ENCODE results near the gene FAM163B.

Gene FAM163B

DNA sequence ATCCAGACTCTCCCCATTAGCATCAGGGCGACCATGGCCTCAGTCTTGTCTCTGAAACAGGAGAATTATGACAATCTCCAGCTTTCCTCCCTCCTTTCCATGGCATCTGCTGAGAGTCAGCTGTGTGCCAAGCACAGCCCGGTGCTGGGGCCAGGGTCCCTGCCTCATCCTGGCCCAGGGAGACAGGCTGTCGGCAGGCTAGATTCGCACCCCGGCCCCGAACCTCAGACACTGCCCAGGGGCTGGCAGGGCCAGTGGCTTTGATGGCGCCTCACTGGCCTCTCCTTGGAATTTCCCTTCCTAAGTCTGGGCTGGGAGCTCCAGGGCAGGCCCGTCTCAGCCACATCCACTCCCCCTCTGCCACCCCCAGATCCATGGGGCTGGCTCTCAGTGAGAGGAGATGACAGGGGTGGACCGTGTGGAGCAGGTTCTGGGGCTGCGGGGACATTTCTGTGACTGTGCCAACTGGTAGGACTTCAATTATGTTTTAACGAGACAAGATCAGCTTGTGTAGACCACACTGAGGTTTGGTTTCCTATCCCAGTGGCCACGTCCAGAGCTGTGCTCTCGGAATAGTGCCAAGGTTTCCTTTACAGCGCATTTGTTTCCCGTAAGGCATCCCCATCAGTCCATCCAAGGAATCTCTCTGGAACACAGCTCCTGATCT is 15.5 kb downstream of the FAM163B start:
- WGBS = 93% methylated on average over 15 of the region's 15 CpGs

DNA sequence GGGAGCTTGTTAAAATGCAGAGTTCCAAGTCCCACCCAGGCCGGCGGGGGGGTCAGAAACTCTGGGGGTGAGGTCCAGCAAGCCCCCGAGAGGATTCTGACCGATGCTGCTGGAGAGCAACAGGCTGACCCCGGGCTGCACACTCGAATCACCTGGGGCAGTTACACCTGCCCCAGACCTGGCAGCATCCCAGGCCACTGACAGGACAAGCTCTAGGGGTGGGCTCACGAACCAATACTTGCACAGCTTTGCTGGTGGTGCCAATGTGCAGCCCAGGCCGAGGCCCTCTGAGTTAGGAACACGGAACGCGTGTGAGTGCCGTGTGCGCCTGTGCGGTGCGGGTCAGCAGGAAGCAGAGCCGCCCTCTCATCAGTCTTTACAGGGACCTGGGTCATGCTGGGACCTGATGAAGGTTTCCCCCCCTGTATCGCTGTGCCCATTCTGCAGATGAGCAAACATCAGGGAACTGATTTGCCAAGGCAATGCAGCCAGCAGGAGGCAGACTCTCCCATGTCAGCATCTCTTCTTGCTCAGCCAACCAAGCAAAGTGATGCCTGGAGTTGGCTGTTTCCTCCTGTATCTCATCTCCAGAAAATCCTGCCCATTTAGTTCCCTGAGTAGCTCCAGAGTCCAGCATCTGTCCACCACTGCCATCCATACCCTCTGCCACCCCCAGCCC is 16.3 kb downstream of the FAM163B start:
- WGBS = 86% methylated on average over 17 of the region's 17 CpGs
- Histone ChIP-seq H3K4me3 (ENCODE audit: low read length) (no peak overlapping the region), H3K9me3 (ENCODE audit: insufficient read depth, low read depth, low read length) (peaks cover 16% of the 10 kb centered on the region; the same call in 1 of the 2 replicates)

More for the DNA sequence above, 15.5 kb downstream of the FAM163B start:
- Histone ChIP-seq H3K9ac (ENCODE audit: low read depth, low read length) (no peak overlapping the region), H3K27ac (ENCODE audit: low read depth, low read length) (no peak overlapping the region), H3K36me3 (ENCODE audit: insufficient read depth, low read length) (no peaks in the 10 kb centered on the region), H3K27me3 (ENCODE audit: insufficient read depth, low read length) (no peaks in the 10 kb centered on the region), H3K4me1 (ENCODE audit: insufficient read depth, low read length) (no peaks in the 10 kb centered on the region), H3K9me3 (ENCODE audit: insufficient read depth, low read depth, low read length) (peaks cover 19% of the 10 kb centered on the region; the same call in 1 of the 2 replicates), H3K4me3 (ENCODE audit: low read length) (no peak overlapping the region)

DNA sequence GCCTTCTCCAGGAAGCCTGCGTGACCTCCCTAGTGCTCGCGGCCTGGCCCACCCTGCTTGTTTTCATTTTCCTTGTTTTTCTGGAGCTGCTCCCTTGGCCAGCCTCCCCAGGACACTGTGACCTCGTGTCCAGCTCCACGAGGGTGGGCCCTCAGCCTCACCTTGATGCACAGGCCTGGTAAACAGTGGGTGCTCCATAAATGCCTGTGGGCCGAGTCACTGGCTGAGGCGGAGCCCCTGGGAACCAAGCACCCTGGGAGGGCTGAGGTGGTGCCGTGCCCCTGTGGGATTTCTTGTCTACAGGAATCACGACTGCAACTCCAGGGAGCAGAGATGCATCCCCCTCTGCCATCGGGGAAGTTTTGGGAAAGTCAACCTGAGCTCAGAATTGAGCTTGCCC is 17.2 kb downstream of the FAM163B start:
- H3K9me3 ChIP-seq (ENCODE audit: insufficient read depth, low read depth, low read length) = peaks cover 7% of the 10 kb centered on the region; the same call in 1 of the 2 replicates
- H3K27me3 ChIP-seq (ENCODE audit: insufficient read depth, low read length) = no peaks in the 10 kb centered on the region
- 76% methylated on average over 10 of the region's 10 CpGs for WGBS
- no peak overlapping the region for H3K9ac ChIP-seq (ENCODE audit: low read depth, low read length)
- no peaks in the 10 kb centered on the region for H3K4me1 ChIP-seq (ENCODE audit: insufficient read depth, low read length)
- no peak overlapping the region for H3K4me3 ChIP-seq (ENCODE audit: low read length)
- no peak overlapping the region for H3K27ac ChIP-seq (ENCODE audit: low read depth, low read length)
- no peaks in the 10 kb centered on the region for H3K36me3 ChIP-seq (ENCODE audit: insufficient read depth, low read length)

More for the DNA sequence above, 16.3 kb downstream of the FAM163B start:
- no peaks in the 10 kb centered on the region for H3K36me3 ChIP-seq (ENCODE audit: insufficient read depth, low read length)
- H3K27me3 ChIP-seq (ENCODE audit: insufficient read depth, low read length) = no peaks in the 10 kb centered on the region
- no peaks in the 10 kb centered on the region for H3K4me1 ChIP-seq (ENCODE audit: insufficient read depth, low read length)
- no peak overlapping the region for H3K27ac ChIP-seq (ENCODE audit: low read depth, low read length)
- H3K9ac ChIP-seq (ENCODE audit: low read depth, low read length) = no peak overlapping the region

DNA sequence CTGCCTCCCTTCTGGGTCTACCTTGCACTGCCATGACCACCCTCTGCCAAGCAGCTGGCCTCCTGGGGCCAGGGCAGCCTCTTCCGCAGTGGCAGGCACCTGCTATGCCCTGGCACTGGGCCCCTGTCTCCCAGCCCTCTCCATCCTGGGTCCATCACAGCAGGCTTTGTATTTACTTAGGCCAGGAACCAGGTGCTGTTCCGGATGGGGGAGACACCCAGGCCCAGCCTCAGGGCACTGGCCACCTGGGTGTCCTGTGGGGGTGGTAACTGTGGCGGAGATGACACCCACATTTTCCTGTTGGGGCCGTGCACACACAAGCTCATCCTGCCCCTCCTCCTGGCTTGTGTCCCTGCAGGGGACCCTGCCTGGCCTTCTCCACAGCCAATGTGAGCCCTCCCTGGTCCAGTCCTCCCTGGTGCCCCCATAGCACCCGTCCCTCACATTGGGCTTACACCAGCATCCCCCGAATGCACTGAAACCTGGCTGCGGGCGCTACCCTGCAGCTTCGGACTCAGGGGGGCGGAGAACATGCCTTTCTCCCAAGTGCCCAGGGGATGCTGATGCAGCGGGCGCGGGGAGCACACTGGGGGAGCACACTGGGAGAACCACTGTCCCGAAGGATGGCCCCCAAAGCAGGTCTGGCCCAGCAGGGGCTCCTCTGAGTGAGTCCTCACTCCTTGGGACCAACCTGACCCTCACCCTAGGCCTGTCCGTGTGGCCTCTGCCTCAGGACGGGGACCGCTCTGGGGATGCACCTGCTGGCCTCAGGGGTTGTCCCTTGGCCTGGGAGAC is 17.9 kb downstream of the FAM163B start:
- Histone ChIP-seq H3K27me3 (ENCODE audit: insufficient read depth, low read length) (no peaks in the 10 kb centered on the region), H3K4me3 (ENCODE audit: low read length) (no peak overlapping the region), H3K9me3 (ENCODE audit: insufficient read depth, low read depth, low read length) (peaks cover under 1% of the 10 kb centered on the region; the same call in 1 of the 2 replicates), H3K36me3 (ENCODE audit: insufficient read depth, low read length) (no peaks in the 10 kb centered on the region), H3K27ac (ENCODE audit: low read depth, low read length) (no peak overlapping the region), H3K9ac (ENCODE audit: low read depth, low read length) (no peak overlapping the region), H3K4me1 (ENCODE audit: insufficient read depth, low read length) (no peaks in the 10 kb centered on the region)
- WGBS = 93% methylated on average over 17 of the region's 17 CpGs

DNA sequence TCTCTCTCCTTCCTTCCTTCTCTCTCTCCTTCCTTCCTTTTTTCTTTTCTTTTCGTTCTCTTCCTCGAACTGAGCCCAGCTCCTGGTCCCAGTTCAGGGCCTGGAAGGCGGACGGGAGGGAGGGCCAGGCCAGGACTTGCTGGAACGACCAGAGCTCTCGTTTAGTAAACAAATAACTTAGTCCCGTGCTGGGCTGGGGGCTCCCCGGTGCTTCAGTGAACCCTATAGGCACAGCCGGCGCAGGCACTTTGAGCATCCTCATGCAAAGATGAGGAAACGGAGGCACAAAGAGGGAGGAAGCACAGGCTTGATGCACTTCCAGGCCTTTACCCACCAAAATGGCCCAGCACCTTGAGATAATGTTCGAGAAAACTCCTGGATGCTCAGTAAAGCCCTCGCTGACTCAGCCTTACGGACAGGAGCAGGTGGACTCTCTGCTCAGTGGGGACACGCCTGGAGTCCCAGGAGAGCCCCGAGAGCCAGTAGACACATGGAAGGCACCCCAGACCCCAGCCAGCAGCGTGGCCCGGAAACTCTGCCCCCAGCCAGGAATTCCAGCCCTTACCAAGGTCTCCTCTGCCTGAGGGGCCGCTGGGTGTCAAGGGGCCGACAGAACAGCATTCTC is 18.8 kb downstream of the FAM163B start:
- Histone ChIP-seq H3K9ac (ENCODE audit: low read depth, low read length) (no peak overlapping the region), H3K4me1 (ENCODE audit: insufficient read depth, low read length) (peaks cover 9% of the 10 kb centered on the region; the same call in 1 of the 2 replicates), H3K27ac (ENCODE audit: low read depth, low read length) (no peak overlapping the region), H3K27me3 (ENCODE audit: insufficient read depth, low read length) (no peaks in the 10 kb centered on the region), H3K9me3 (ENCODE audit: insufficient read depth, low read depth, low read length) (no peaks in the 10 kb centered on the region; the same call in 1 of the 2 replicates), H3K36me3 (ENCODE audit: insufficient read depth, low read length) (no peaks in the 10 kb centered on the region), H3K4me3 (ENCODE audit: low read length) (no peak overlapping the region)
- WGBS = 80% methylated on average over 20 of the region's 20 CpGs

DNA sequence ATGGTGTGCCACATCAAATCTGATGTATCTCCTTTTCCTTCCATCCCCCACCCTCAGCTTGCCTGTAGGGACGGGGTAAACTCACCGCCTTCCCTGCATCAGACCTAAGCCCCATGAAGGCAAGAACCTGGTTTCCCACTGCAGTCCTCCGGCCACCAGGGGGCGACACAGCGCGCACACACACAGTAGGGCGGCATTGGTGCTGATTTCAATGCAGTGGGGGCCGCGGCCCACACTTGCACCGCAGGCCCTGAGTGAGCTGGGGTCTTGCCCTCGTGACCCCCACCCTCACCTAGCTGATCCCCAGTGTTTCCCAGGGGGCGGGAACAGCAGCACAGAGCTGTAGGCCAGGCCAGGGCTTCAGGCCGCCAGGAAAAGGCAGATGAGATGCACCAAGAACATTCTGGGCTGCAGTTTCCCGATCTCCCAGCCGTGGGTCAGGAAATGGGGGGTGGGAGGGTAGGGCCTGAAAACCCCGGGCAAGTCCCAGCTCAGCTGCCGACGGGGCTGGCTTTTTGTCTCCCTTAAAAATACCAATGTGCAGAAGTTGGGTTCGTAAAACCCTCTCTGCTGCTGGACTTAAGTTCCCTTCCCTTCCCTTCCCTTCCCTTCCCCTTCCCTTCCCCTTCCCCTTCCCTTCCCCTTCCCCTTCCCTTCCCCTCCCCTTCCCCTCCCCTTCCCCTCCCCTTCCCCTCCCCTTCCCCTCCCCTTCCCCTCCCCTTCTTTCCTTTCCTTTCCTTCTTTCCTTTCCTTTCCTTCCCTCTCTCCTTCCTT is 19.5 kb downstream of the FAM163B start:
- Histone ChIP-seq H3K9ac (ENCODE audit: low read depth, low read length) (no peak overlapping the region), H3K27ac (ENCODE audit: low read depth, low read length) (no peak overlapping the region), H3K36me3 (ENCODE audit: insufficient read depth, low read length) (no peaks in the 10 kb centered on the region), H3K27me3 (ENCODE audit: insufficient read depth, low read length) (no peaks in the 10 kb centered on the region), H3K9me3 (ENCODE audit: insufficient read depth, low read depth, low read length) (no peaks in the 10 kb centered on the region; the same call in 1 of the 2 replicates), H3K4me1 (ENCODE audit: insufficient read depth, low read length) (peaks cover 15% of the 10 kb centered on the region), H3K4me3 (ENCODE audit: low read length) (no peak overlapping the region)
- WGBS = 71% methylated on average over 19 of the region's 19 CpGs

DNA sequence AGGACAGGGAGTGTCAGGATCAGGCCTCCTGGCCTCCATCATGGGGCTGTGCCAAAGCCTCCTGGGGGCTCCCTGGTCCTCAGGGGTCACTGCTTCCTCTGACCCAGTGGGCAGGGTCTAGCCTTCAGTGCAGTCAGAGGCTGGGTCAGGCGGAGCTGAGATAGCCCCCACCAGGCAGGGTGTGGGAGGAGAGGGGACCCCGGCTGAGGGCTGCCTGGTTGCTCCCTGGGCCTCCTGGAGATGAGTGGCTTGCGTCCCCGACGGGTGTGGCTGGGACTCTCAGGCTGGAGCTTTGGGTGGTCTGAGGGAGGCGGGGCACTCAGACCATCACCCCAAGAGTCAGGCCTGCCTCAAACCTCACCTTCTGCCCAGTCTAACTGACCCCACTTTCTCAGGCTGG is 21.7 kb downstream of the FAM163B start:
- Histone ChIP-seq H3K9me3 (ENCODE audit: insufficient read depth, low read depth, low read length) (no peaks in the 10 kb centered on the region; the same call in 1 of the 2 replicates), H3K4me1 (ENCODE audit: insufficient read depth, low read length) (peaks cover 18% of the 10 kb centered on the region), H3K4me3 (ENCODE audit: low read length) (no peak overlapping the region), H3K9ac (ENCODE audit: low read depth, low read length) (no peak overlapping the region), H3K36me3 (ENCODE audit: insufficient read depth, low read length) (no peaks in the 10 kb centered on the region), H3K27me3 (ENCODE audit: insufficient read depth, low read length) (no peaks in the 10 kb centered on the region), H3K27ac (ENCODE audit: low read depth, low read length) (no peak overlapping the region)
- WGBS = 91% methylated on average over 6 of the region's 6 CpGs

DNA sequence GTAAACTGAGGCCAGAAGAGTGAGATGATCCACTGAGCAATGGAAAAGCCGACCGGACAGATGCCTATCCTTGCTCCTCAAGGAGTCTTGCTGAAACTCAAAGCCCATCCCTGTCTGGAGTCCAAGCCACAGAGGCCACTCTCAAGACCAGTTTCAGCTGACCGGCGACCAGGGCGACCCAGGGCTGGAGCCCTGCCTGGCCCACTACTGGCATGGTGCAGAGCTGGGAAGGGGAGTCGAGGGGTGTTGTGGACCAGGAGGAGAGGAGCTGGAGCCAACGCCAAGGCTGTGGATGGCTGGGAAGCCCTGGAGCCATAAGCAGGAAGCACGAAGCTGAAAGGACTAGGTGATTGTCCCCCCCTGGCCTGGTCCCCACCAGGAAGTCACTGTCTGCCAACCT is 22.1 kb downstream of the FAM163B start:
- Histone ChIP-seq H3K4me1 (ENCODE audit: insufficient read depth, low read length) (peaks cover 18% of the 10 kb centered on the region), H3K36me3 (ENCODE audit: insufficient read depth, low read length) (no peaks in the 10 kb centered on the region), H3K27ac (ENCODE audit: low read depth, low read length) (no peak overlapping the region), H3K9ac (ENCODE audit: low read depth, low read length) (no peak overlapping the region), H3K4me3 (ENCODE audit: low read length) (no peak overlapping the region), H3K9me3 (ENCODE audit: insufficient read depth, low read depth, low read length) (no peaks in the 10 kb centered on the region; the same call in 1 of the 2 replicates), H3K27me3 (ENCODE audit: insufficient read depth, low read length) (no peaks in the 10 kb centered on the region)
- WGBS = 93% methylated on average over 8 of the region's 8 CpGs

DNA sequence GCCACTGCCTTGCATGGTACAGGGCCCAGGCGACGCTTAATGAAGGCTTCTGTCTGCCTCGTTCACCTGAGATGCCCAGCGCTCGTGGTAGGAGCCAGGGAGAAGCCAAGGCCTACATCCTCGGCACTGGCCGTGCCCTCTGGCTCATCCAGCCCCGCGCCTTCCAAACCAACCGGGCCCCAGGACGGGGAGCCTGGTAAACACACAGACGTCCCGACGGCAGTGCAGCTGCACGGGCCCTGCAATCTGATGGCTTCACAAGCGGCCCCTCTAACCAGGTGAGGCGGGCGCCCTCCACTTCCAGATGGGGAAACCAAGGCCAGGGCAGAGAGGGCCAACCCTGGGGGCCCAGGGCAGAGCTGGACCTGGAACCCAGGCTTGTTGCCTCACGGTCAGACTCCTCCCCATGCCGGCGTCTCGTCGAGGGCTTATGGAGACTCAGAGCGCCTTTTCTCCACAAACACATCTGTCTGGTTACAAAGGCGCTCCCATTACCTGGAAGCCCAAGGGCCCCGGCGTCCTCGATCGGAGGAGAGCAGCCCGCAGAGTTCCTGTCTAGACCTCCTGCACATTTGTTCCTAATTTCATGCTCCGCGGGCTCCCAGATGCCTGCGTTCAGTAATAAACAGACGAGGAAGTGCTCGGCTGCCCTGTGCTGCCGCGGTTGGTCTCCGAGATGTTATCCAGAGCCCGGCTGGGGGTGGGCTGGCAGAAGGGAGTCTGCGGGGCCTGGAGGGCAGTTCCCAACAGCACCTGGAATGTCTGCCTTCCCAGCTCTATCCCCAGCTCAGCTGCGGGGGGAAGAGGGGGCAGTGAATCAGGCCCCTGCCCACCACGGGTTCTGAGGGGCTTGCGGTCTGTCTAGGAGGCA is 23.5 kb downstream of the FAM163B start:
- WGBS = 79% methylated on average over 43 of the region's 43 CpGs
- H3K27me3 ChIP-seq (ENCODE audit: insufficient read depth, low read length) = no peaks in the 10 kb centered on the region
- H3K9ac ChIP-seq (ENCODE audit: low read depth, low read length) = 0 out of 2 replicates have a peak overlapping the region, but pooled peaks have one; percentile 14
- 0 out of 2 replicates have a peak overlapping the region, but pooled peaks have one; percentile 30 for H3K27ac ChIP-seq (ENCODE audit: low read depth, low read length)
- H3K9me3 ChIP-seq (ENCODE audit: insufficient read depth, low read depth, low read length) = no peaks in the 10 kb centered on the region; the same call in 1 of the 2 replicates
- H3K4me3 ChIP-seq (ENCODE audit: low read length) = no peak overlapping the region
- H3K36me3 ChIP-seq (ENCODE audit: insufficient read depth, low read length) = no peaks in the 10 kb centered on the region
- peaks cover 22% of the 10 kb centered on the region for H3K4me1 ChIP-seq (ENCODE audit: insufficient read depth, low read length)
